Measurements from ENCODE around the gene MED15.

Gene MED15

DNA sequence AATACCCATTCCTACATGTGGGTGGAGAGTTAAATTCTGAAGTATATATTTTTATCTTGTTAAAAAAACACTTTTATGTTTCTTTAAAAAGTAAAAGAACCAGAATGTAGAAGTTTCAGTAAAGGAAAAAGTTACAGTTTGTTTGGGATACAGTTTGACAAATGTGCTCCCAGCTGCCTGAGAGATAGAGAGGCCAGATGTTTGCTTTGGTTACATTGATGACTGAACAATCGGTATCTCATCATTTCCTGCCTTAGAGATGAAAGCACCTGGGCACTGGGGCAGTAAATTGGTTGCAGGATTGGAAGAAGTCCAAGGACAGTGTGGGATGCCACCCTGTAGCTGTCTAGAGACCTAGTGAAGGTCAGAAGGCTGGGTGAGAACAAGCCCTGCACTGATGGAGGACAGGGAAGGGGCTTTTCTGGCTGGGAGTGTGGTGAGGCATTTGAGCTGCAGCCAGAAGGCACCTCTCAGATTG is 16.6 kb downstream of the MED15 start:
- peaks cover 27% of the 10 kb centered on the region for H3K36me3 ChIP-seq (ENCODE audit: insufficient read depth, low read length)
- no peaks in the 10 kb centered on the region for H3K9me3 ChIP-seq (ENCODE audit: low read depth, low read length)
- no peak overlapping the region for H3K4me3 ChIP-seq
- DNase-seq (ENCODE audit: low read depth, low spot score): no peak
- H3K9ac ChIP-seq (ENCODE audit: insufficient read length): no peak overlapping the region
- TF ChIP-seq POLR2AphosphoS5 (IDR thresholded peaks at IDR 0.05; ENCODE audit: borderline replicate concordance, low read depth, low read length) (no peak), EZH2 (IDR thresholded peaks at IDR 0.05) (no peak), FOXP2 (optimal IDR thresholded peaks at IDR 0.05; ENCODE audit: control extremely low read depth, extremely low read length, insufficient read depth) (no peak)
- H3K27ac ChIP-seq: peak overlapping the region; percentile 60; the same call in 1 of the 2 replicates

DNA sequence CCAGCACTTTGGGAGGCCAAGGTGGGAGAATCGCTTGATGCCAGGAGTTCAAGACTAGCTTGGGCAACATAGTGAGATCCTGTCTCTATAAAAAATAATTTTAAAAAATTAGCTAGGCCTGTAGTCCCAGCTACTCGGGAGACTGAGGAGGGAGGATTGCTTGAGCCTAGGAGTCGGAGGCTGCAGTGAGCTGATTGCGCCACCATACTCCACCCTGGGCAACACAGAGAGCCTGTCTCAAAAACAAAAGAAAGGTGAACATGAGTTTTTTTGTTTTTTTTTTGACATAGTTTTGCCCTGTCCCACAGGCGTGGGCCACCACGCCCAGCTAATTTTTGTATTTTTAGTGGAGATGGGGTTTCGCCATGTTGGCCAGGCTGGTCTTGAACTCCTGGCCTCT is 17.6 kb downstream of the MED15 start:
- Histone ChIP-seq H3K9ac (ENCODE audit: insufficient read length) (no peak overlapping the region), H3K36me3 (ENCODE audit: insufficient read depth, low read length) (peaks cover 17% of the 10 kb centered on the region), H3K27ac (no peak overlapping the region), H3K9me3 (ENCODE audit: low read depth, low read length) (no peaks in the 10 kb centered on the region), H3K4me3 (no peak overlapping the region)
- no peak for DNase-seq (ENCODE audit: low read depth, low spot score)
- no peak for TF ChIP-seq FOXP2 (optimal IDR thresholded peaks at IDR 0.05; ENCODE audit: control extremely low read depth, extremely low read length, insufficient read depth)
- no peak for TF ChIP-seq EZH2 (IDR thresholded peaks at IDR 0.05)
- TF ChIP-seq POLR2AphosphoS5 (IDR thresholded peaks at IDR 0.05; ENCODE audit: borderline replicate concordance, low read depth, low read length): no peak

DNA sequence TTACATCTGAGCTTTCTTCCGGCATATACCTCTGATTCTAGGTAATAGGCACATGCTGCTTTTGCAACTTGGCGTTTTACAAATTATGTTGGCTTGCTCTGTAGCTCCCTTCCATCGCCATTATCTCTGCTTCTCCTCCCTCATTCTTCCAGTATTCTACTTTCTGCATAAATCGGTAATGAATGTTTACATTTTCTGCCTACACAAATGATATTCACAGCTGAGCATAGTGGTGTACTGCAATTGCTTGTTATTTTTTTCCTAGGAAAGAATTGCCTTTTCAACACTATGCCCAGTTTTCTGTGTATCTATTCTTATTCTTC is 18.9 kb downstream of the MED15 start:
- peak overlapping the region; percentile 69 for H3K27ac ChIP-seq
- H3K9me3 ChIP-seq (ENCODE audit: low read depth, low read length): no peaks in the 10 kb centered on the region
- H3K9ac ChIP-seq (ENCODE audit: insufficient read length): no peak overlapping the region
- no peak overlapping the region for H3K4me3 ChIP-seq
- TF ChIP-seq FOXP2 (optimal IDR thresholded peaks at IDR 0.05; ENCODE audit: control extremely low read depth, extremely low read length, insufficient read depth) (no peak), EZH2 (IDR thresholded peaks at IDR 0.05) (no peak), POLR2AphosphoS5 (IDR thresholded peaks at IDR 0.05; ENCODE audit: borderline replicate concordance, low read depth, low read length) (no peak)
- H3K36me3 ChIP-seq (ENCODE audit: insufficient read depth, low read length): peaks cover 14% of the 10 kb centered on the region
- no peak for DNase-seq (ENCODE audit: low read depth, low spot score)

DNA sequence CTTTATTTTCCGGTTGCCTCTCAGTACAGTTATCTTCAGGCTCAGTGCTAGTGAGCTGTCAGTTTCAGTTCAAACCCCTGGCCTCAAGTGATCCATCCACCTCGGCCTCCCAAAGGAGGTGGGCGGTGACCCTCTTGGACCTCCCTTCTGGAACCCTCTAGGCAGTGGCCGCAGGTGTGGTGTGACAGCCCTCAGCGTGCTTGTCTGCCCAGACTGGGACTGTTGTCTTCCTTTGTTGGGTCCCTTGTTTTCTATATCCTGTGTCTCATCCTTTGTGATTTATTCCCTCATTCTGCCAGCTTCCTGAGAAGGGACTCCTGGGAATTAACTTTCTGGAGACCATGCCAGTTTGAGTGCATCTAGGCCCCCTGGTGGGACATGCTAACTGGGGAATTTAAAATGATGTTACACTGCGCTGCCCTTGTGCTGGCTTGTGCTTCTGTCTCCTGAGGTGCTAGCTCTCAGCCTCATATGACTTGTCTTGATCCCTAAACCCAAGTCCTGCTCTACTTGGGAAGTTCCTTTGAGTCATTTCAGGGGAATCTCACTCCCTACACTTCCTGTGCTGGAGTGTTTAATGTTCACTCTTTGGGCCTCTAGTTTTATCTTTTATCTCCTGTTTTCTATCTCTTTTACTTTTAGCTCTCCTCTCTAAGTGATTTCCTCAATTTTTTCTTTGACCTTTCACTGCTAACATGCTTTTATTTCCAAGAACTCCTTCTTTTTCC is 19.4 kb downstream of the MED15 start:
- H3K36me3 ChIP-seq (ENCODE audit: insufficient read depth, low read length): peaks cover 14% of the 10 kb centered on the region

DNA sequence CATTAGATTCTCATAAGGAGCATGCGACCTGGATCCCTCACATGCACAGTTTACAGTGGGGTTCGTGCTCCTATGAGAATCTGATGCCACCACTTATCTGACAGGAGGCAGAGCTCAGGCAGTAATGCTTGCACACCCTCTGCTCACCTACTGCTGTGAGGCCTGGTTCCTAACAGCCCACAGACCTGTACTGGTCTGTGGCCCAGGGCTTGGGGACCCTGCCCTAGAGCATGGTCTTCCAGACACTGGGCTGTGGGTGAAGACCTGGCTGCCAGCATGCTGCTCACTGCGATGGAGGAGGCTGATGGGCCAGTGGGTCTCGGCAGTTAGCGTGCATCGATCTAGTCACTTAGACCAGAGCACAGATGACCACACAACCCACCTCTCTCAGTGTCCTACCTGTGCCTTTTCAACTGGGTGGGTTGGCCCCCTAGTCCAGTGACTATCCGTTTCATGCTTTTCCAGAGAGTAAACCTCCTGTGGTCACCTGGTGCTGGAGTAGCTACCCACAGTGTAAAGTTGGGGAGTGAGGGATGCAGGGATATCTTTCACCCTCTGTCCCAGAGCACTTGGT is 21.1 kb downstream of the MED15 start:
- no peak overlapping the region for H3K9ac ChIP-seq (ENCODE audit: insufficient read length)
- H3K27ac ChIP-seq: no peak overlapping the region
- H3K9me3 ChIP-seq (ENCODE audit: low read depth, low read length): no peaks in the 10 kb centered on the region
- TF ChIP-seq EZH2 (IDR thresholded peaks at IDR 0.05): no peak
- TF ChIP-seq FOXP2 (optimal IDR thresholded peaks at IDR 0.05; ENCODE audit: control extremely low read depth, extremely low read length, insufficient read depth): no peak
- no peak for TF ChIP-seq POLR2AphosphoS5 (IDR thresholded peaks at IDR 0.05; ENCODE audit: borderline replicate concordance, low read depth, low read length)
- no peak for DNase-seq (ENCODE audit: low read depth, low spot score)
- no peak overlapping the region for H3K4me3 ChIP-seq
- peaks cover 14% of the 10 kb centered on the region for H3K36me3 ChIP-seq (ENCODE audit: insufficient read depth, low read length)

More for the DNA sequence above, 19.4 kb downstream of the MED15 start:
- Histone ChIP-seq H3K27ac (peak overlapping the region; percentile 69), H3K9me3 (ENCODE audit: low read depth, low read length) (no peaks in the 10 kb centered on the region), H3K4me3 (0 out of 2 replicates have a peak overlapping the region, but pooled peaks have one; percentile 22), H3K9ac (ENCODE audit: insufficient read length) (no peak overlapping the region)
- no peak for TF ChIP-seq EZH2 (IDR thresholded peaks at IDR 0.05)
- peak; percentile 24 for DNase-seq (ENCODE audit: low read depth, low spot score)

DNA sequence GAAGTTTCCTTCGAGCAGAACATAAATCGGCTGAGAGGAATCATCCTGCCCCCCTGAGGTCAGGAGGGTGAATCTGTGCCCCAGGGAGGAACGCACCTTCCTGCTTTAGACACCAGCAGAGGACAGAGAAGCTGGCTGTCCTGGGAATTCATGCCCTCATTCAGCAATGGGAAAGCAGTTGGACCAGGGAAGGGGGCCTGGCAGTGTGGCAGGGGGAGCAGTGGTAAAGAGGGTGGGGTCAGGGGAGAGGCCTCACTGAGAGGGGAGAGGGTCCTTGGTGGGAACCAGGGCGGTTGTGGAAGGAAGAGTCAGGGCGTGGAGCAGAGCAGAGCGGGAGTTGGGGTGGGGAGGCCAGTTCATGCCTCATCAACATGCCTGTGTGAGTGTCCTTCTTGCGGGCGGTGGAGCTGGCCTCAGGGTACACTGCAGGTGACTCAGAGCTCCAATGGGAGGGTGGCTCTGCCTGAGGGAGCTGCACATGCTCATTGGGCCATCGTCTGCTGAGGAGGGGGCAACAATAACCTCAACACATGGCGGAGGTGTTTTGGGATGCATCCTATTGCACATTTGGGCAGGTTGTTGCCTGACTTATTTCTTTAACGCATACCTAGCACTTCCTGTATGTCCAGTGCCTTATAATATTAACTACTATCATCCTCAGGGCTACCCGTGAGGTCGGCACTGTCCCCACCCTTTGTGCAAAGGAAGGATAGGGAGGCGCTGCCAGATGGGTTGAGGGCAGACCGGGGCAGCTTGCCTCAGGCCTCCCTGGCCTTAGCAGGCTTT is 23.2 kb downstream of the MED15 start:
- H3K9me3 ChIP-seq (ENCODE audit: low read depth, low read length): no peaks in the 10 kb centered on the region
- no peak overlapping the region for H3K27ac ChIP-seq
- no peak for DNase-seq (ENCODE audit: low read depth, low spot score)
- H3K9ac ChIP-seq (ENCODE audit: insufficient read length): no peak overlapping the region
- H3K36me3 ChIP-seq (ENCODE audit: insufficient read depth, low read length): peaks cover 14% of the 10 kb centered on the region
- no peak for TF ChIP-seq FOXP2 (optimal IDR thresholded peaks at IDR 0.05; ENCODE audit: control extremely low read depth, extremely low read length, insufficient read depth)
- no peak overlapping the region for H3K4me3 ChIP-seq

DNA sequence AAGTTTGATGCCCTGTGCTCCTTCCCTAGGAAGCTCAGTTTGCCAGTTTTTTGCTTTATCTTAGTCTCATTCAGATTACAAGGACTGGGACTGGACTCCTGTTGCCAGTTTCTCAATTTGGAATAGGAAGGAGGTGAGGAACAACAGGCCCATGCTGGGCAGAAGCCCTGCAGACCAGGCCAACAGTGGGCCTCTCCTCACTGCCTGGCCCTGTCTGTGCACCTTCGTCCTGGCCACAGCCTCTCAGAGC is 23.7 kb downstream of the MED15 start:
- Histone ChIP-seq H3K4me3 (no peak overlapping the region), H3K9me3 (ENCODE audit: low read depth, low read length) (no peaks in the 10 kb centered on the region), H3K9ac (ENCODE audit: insufficient read length) (no peak overlapping the region), H3K27ac (no peak overlapping the region), H3K36me3 (ENCODE audit: insufficient read depth, low read length) (peaks cover 14% of the 10 kb centered on the region)
- no peak for DNase-seq (ENCODE audit: low read depth, low spot score)
- TF ChIP-seq FOXP2 (optimal IDR thresholded peaks at IDR 0.05; ENCODE audit: control extremely low read depth, extremely low read length, insufficient read depth): no peak
- TF ChIP-seq EZH2 (IDR thresholded peaks at IDR 0.05): no peak
- TF ChIP-seq POLR2AphosphoS5 (IDR thresholded peaks at IDR 0.05; ENCODE audit: borderline replicate concordance, low read depth, low read length): no peak

DNA sequence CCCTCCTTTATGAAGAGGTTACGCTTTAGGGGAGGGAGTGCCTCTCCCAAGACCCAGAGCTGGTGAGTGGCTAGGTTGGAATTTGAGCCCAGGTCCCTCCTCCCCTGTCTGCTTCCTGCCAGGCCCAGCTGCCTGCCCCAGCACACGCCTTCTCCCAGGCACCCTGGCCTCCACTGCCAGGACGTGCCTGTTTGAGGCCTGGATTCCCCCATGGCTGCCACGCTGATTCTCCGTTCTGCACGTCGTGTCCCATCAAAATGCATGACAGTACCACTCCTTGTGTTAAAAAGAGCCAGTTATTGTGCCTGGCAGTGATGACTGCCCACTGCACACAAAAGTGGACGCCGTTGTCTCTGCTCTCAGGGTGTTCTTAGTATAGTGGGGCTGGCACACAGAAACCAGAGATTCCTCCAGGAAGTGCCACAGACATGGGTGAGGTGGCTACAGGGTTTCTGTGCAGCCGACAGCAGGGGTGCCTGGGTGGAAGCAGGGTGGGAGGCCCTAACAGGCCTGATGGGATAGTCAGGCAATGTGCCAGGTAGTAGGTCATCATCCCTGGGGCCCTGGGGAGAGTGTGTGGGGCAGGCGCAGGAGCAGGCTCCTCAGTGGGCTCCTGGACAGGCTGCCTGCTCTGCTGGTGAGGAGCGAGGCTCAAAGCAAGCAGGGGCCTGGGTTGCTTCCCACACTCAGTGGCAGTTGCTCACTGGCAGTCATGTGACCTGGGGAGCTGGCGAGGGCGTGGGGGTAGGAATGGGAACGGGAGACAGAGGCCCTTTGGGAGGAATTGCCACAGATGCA is 24.2 kb downstream of the MED15 start:
- TF ChIP-seq POLR2AphosphoS5 (IDR thresholded peaks at IDR 0.05; ENCODE audit: borderline replicate concordance, low read depth, low read length) (no peak), EZH2 (IDR thresholded peaks at IDR 0.05) (no peak), FOXP2 (optimal IDR thresholded peaks at IDR 0.05; ENCODE audit: control extremely low read depth, extremely low read length, insufficient read depth) (no peak)
- peaks cover 16% of the 10 kb centered on the region for H3K36me3 ChIP-seq (ENCODE audit: insufficient read depth, low read length)

More for the DNA sequence above, 24.2 kb downstream of the MED15 start:
- no peak overlapping the region for H3K27ac ChIP-seq
- no peak for DNase-seq (ENCODE audit: low read depth, low spot score)
- H3K4me3 ChIP-seq: no peak overlapping the region
- no peaks in the 10 kb centered on the region for H3K9me3 ChIP-seq (ENCODE audit: low read depth, low read length)
- H3K9ac ChIP-seq (ENCODE audit: insufficient read length): no peak overlapping the region

Measured in SK-N-MC (cell line).